Kasumi-1 (cell line): ENCODE results near the gene MMP21.
A peak's percentile ranks its signal among the peaks of the same experiment; 100 is the strongest.

Experiments used
- DNase-seq, 2 experiments: peaks; one replicate each; lab custom pipeline; 2025; lab: John Stamatoyannopoulos, UW

Gene MMP21

GRCh38 chr10:125762692-125763648 lies 12.7 kb downstream of the MMP21 start:
- DNase-seq: no peak

GRCh38 chr10:125761961-125762360 lies 13.7 kb downstream of the MMP21 start:
- DNase-seq: no peak

- DNase-seq: no peak
Observed at GRCh38 chr10:125757742-125758141, 17.9 kb downstream of the MMP21 start.

GRCh38 chr10:125756853-125757487 lies 18.7 kb downstream of the MMP21 start:
- no peak for DNase-seq

- DNase-seq: no peak
Observed at GRCh38 chr10:125756196-125756595, 19.4 kb downstream of the MMP21 start.

GRCh38 chr10:125747417-125747816 lies 28.2 kb downstream of the MMP21 start:
- no peak for DNase-seq

- no peak for DNase-seq
Observed at GRCh38 chr10:125744909-125745308, 30.7 kb downstream of the MMP21 start.

GRCh38 chr10:125742465-125742864 lies 33.2 kb downstream of the MMP21 start:
- peak; percentile 67 to 85 for DNase-seq

- DNase-seq: no peak
Observed at GRCh38 chr10:125739994-125740679, 35.5 kb downstream of the MMP21 start.

- DNase-seq: no peak
Observed at GRCh38 chr10:125738206-125738605, 37.4 kb downstream of the MMP21 start.

- peak; percentile 12 to 51 for DNase-seq
Observed at GRCh38 chr10:125734823-125735222, 40.8 kb downstream of the MMP21 start.

GRCh38 chr10:125734148-125734547 lies 41.5 kb downstream of the MMP21 start:
- no peak for DNase-seq

GRCh38 chr10:125727436-125727835 lies 48.2 kb downstream of the MMP21 start:
- DNase-seq: no peak

- DNase-seq: no peak
Observed at GRCh38 chr10:125726914-125727313, 48.7 kb downstream of the MMP21 start.

- DNase-seq: no peak
Observed at GRCh38 chr10:125722811-125723210, 52.8 kb downstream of the MMP21 start.

- no peak for DNase-seq
Observed at GRCh38 chr10:125721035-125721434, 54.6 kb downstream of the MMP21 start.

- DNase-seq: peak; percentile 14 to 19
Observed at GRCh38 chr10:125720002-125720382, 55.6 kb downstream of the MMP21 start.

- peak; percentile 100 for DNase-seq
Observed at GRCh38 chr10:125719173-125720001, 56.2 kb downstream of the MMP21 start, which contains the start of gene EDRF1. EDRF1 (plus strand) TSS chr10:125719709; CDS start chr10:125719808, 99 bp downstream.
